Stimulated activated CD4-positive, alpha-beta T cell treated with anti-CD3 and anti-CD28 coated beads, Interleukin-1b, Interleukin-23, amount 100 ng/mL, for 1 hour (primary cell): ENCODE results near the gene OR14C36.
"Not testable (repeated sequence)": the region's sequence is repeated elsewhere in the genome, so short reads cannot be mapped to it uniquely, and the experiment has no call there.

Source experiments
- DNase-seq, 2 donors: peaks; one replicate each; pipeline ENCODE4 v3.0.0-alpha.2; 2020; ENCODE audit warnings: low read depth in 2 of 2

Gene OR14C36, protein sequence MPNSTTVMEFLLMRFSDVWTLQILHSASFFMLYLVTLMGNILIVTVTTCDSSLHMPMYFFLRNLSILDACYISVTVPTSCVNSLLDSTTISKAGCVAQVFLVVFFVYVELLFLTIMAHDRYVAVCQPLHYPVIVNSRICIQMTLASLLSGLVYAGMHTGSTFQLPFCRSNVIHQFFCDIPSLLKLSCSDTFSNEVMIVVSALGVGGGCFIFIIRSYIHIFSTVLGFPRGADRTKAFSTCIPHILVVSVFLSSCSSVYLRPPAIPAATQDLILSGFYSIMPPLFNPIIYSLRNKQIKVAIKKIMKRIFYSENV

DNA sequence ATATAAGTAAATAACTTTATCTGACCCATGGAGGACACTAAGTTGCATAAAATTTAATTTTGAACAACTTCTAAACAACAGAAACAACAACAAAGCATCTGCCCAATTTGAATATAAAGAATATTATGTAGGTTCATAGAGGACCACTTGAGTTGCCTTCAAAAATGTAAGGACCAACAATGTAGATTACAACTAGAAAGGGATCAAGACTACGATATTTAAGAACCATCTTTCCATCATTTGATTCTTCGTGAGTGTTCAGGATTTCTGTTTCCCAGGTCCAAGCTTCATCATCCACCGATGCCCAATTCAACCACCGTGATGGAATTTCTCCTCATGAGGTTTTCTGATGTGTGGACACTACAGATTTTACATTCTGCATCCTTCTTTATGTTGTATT, at the start of gene OR14C36:
Gene OR14C36, plus strand, starts transcription at position 301 of the 400 bp plus-strand sequence. Its CDS starts 0 bp downstream, at position 301.
- DNase-seq = no peak

DNA sequence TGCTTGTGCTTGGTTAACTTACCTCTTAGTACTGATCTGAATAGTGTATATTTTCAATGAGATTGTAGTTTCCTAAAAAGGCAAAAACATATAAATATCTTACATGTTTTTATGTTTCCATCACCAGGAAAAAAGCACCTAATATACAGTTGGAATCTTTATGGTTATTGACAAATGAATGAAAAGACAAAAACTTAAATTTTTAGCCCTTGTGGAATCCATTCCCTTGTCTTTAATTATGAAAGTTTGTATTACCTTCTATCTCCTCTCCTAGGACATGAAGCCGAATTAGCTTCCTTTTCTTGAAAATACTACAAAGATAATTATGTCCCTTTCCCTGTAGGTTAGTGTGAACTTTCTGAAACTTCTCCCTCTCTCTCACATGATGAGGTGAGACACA, 45.3 kb upstream of the OR14C36 start, which contains the start of gene OR2T12:
Gene OR2T12, minus strand, starts transcription at position 101 of the 400 bp plus-strand sequence. CDS start 7,846 bp downstream, outside the sequence.
- no peak for DNase-seq

DNA sequence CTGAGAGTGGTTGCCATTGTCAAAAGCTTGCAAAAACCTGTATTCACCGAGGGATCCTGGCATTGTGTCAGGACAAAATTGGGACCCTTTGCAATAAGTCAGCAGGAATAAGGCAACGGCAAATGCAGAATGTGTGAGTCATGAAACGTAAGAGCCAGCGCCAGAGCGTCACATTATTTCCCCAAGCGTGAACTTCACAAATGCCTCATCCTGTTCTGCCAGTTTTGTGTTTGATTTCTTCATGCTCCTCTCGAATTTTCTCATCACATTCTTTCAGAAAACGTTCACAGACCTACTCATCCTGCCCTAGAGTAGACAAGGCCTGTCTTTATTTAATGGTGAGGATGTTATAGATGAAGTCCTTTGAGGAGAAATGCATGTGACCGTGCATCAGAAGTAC, 42.9 kb upstream of the OR14C36 start:
- not testable (repeated sequence) for DNase-seq

DNA sequence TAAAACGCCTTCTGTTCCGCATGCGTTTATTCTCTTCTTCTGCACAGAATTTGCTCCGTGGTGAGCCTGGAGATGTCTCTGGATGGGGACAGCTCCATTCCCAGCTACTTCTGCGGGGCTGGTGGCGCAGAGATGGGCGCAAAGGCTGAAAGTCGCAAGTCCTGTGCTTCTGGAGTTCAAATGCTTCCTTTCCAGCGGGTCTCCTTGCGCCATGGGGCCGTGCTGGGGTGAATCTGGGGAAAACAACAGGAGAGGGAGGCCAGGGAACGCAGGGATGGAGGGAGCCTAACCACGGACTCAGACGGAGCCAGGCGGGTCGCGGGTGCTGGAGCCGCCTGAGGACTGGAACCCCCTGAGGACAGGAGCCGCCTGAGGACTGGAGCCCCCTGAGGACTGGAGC, 42.5 kb upstream of the OR14C36 start:
- DNase-seq = no peak

DNA sequence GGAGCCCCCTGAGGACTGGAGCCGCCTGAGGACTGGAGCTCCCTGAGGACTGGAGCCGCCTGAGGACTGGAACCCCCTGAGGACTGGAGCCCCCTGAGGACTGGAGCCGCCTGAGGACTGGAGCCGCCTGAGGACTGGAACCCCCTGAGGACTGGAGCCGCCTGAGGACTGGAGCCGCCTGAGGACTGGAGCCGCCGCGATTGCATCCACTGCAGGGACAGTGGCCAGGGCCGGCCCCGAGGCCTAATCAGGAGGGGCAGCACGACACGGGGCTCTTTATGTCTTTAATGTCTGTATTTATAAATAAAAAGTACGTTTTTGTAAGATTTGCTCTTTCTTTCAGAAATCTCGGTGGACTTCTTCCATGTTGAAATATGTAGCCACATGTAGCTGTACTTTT, 41.8 kb upstream of the OR14C36 start:
- not testable (repeated sequence) for DNase-seq

DNA sequence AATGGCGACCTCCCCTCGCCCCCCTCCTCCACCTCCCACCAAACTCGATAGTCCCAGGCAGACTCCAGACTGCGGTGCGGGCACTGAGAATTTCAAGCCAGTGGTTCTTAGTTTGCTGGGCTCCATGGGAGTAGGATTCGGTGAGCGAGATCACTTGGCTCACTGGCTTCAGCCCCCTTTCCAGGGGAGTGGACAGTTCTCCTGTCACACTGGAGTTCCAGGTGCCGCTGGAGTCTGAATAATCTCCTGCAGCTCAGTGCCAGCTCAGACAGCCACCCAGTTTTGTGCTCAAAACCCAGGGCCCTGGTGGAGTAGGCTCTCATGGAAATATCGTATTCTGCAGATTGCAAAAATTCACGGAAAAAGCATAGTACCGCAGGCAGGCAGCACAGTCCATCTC, 31.8 kb upstream of the OR14C36 start:
- DNase-seq = no peak

DNA sequence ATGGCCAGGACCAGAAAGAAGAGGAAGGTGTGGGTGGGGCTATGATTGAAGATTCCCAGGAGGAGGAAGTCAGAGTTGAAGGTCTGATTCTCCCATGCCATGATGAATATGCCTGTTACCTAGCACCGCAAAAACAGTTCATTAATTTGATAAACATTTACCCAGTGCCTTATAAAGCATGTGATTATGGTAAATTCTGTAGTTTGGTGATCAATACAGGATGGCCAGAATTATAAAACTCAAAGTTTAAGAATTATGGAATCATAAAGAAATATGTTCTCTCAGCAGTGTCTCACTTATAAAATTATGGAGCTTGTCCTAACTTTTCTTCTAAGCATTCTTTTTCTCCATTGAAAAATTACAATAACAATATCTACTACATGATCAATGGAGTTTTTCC, 24.1 kb upstream of the OR14C36 start, which contains the start of gene OR2M7:
Gene OR2M7, minus strand, starts transcription at position 101 of the 400 bp plus-strand sequence. Its CDS starts 0 bp downstream, at position 101.
- DNase-seq = no peak

DNA sequence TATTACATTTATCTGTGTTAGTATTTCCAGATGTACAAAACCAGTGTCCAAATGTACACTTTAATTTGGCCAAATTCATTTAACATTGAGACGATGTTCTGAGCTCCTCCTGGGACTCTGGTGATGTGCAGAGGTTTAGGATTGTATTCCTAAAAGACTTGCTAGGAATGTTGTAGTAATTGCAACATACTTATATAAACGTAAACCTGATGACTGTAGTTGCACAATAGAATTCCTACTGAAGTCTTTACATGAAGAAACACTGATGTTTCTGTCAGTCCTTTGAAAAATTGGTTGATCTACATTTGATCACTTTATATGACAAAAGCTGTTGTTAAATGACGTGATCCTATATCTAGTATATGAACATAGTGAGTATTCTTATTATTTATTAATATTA, 5.1 kb upstream of the OR14C36 start:
- no peak for DNase-seq

DNA sequence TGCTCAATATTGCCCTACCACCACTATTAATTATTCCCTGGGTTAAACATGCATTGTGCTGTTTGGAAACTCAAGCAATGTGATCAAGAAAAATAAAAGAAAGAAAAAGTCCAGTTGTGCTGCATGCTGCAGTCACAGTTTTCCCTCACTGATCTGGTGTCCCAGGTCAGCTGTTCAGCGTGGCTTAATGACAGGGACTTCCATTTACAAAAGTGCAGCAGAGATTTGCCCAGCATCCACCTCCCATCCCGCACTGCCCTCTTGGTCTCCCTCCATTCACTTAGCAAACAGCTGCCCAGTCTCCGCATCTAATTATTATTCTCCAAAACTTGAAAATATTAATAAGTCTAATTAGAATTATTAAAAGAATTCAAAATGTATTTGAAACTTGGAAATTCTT, 10.8 kb downstream of the OR14C36 start:
- DNase-seq = no peak

DNA sequence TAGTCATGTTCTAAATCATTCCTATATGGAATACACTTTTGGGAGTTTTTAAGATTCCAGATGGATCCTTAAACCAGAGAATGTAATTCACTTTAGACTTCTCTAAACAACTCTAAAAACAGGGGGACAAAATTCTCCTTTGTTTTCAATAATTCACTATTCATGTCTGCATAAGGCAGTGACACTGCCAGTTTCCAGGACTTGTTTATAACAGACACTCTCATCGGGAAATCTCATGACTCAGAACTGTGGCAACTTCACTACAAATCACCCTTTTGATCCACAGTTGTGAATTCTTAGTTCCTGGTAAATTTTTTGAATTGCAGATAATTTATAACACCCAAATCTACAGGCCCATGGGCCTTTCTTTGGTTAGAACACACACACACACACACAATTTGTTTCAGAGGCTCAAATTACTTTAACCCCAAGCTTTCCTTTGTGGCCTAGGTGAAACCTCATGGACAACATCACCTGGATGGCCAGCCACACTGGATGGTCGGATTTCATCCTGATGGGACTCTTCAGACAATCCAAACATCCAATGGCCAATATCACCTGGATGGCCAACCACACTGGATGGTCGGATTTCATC, 12.6 kb downstream of the OR14C36 start, which contains the start of gene OR2T4:
Gene OR2T4, plus strand, starts transcription at position 545 of the 595 bp plus-strand sequence. Its CDS starts 0 bp downstream, at position 545.
- no peak for DNase-seq

DNA sequence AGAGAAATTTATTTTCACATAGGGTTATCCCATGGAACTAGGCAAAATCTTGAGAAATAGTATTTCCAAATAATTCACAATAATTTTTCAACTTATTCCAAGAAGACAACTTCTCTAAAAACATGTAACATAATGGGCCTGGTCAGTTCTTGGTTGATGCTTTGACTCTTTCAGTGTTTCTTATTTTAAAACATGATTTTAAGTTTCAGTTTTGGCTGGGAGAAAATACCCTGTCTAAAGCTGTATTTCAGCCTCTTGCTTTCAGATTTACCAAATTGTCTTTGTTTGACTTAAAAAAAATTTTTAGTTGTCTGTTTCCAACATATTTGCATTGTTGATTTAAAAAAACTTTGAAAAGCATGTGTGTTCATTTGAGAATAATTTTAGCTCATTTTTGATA, 18.0 kb downstream of the OR14C36 start:
- no peak for DNase-seq

DNA sequence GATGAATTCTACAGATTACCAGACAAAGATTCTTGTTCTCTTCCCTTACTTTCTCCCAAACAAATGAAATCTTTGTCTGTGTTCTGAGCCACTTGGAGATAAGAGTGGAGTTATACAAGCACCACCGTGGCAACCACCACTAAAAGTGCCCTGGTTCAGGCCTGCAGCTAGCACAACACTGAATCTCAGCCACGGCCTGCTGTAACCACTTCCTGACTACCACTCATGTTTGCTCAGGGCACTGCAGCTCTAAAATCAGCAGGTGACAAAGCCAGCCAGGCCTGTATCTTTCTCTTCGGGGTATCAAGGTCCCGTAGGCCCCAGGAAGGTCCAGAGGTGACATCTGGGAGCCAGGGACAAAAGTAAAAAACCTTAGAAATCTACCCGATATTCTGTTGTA, 23.8 kb downstream of the OR14C36 start:
- no peak for DNase-seq

DNA sequence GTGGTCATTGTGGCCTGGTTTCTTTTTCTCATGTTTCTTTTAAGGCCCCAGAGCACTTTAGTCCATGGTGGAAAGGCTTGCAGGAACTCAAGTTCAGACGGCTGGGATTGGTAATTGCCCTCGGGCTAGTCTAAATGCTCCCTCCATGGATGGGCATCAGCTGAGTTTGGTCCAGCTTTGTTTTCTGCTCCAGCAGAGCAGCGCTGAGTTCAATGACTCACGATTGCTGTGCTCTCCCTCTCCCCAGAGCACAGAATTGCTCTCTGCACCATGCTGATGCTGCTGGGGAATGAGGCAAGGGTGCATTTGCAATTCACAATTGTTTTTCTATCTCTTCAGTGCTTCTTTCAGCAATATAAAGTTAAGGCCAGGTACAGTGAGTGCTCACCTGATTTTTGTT, 25.2 kb downstream of the OR14C36 start:
- DNase-seq = no peak

DNA sequence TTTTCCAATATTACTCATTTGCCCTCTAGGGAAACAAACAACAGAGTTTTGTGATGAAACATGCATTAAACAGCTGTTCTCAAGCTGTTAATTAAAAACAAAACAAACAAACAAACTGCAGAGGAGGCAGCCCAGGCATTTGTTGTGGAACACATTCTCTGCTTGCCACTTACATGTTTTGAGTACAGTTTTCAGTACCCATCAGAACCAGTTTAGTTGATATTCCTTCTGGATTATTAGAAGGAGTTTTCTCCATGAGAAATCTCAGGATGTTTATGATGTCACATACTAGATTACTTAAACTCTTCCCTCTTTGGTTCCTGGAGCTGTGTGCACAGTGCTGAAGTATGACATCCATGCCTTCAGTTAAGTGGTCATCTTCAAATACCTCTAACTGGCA, 26.9 kb downstream of the OR14C36 start, which contains the start of gene OR2T6:
Gene OR2T6, plus strand, starts transcription at position 301 of the 400 bp plus-strand sequence. CDS start 11,863 bp downstream, outside the sequence.
- no peak for DNase-seq

DNA sequence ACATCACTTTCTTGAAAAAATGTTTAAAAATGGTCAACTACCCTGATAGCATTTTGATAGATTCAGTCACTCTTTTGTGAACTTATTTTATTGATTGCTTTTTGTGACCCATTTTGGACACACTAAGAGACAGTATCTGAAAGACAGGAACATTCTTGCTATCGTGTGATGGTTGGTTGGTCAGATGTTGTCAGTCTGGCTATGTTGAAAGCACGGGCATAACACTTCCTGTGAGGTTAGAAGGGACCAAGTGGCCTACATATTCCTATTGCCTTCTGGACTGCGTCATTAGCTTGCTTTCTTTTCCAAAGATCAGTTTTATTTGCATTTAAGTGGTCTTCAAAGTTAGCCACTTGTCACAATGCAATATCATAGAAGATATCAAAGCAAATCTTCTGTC, 28.3 kb downstream of the OR14C36 start:
- no peak for DNase-seq

DNA sequence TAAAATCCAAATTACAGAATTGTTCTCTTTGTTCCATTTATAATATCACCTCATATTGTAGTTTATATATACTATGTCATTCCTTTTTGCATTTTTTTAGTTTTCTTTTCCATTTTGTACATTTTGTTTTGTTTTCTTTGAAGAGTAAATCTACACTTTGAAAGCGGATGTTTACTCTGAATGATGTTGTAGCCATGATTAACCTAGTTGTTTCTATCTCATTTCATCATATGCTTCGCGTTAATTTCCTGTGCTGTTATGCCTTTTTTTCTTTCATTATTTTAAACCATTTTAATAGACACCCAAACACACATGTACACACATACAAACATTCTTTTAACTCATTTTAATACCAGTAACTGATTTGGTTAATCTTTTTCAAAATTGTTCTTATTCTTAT, 32.3 kb downstream of the OR14C36 start:
- no peak for DNase-seq

DNA sequence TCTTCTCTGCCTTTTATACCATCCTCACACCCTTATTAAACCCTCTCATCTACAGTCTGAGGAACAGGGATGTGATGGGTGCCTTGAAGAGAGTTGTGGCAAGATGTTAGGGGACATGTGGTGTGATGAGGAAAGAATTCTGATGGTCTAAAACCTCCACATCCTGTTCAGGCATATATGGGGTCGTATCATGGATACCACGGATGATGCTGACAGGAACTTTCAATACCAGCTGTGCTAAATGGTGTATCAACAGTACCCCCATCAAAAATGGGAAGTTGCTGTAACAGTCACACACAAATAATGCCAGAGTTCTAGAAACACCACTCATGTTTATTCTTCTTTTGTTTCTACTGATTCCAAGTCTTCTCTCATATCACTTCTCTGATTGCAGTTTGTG, 39.9 kb downstream of the OR14C36 start:
- no peak for DNase-seq

DNA sequence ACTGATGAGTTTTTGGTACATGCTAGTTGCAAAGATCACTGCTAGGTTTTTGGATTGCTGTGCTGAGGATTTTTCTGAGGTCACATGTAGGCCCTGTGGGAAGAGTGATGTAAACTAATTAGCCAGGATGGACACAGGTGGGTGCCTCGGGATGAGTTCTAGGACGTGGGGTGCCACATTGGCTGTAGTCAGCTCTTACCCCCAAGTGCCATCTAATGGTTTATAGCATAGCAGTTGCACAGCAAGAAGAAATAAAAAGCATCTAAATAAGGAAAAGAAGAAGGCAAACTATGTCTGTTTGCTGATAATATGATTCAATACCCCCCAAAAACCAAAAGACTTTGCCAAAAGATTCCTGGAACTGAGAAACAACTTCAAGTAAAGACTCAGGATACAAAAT, 44.5 kb downstream of the OR14C36 start:
- DNase-seq = no peak
